HEK293 (cell line): ENCODE results near the gene SLC36A1.

Experiments used
- CTCF ChIA-PET: fragments of 350-600 bp; formaldehyde crosslinking; extraction: SDS; loops from one replicate; lab custom pipeline; 2021; ENCODE audit warnings: antibody characterized with exemption; lab: Yijun Ruan, JAX
- POLR2A ChIA-PET: fragments of 300-600 bp; formaldehyde crosslinking; extraction: SDS; loops from one replicate; lab custom pipeline; 2020; ENCODE audit warnings: antibody characterized with exemption, inconsistent platforms; lab: Yijun Ruan, JAX
- H3K27ac ChIP-seq: fragments of 200-500 bp; sonication (Bioruptor generic); 2 replicates; pipeline ENCODE4 v1.5.1; 2014; ENCODE audit warnings: low read depth, low read length, control low read depth, inconsistent platforms; ENCODE audit errors: extremely low read depth
- H3K36me3 ChIP-seq, 2 experiments: fragments of 200-500 bp in 1 of 2; sonication (Bioruptor generic) in 1 of 2; 1 replicate in 1 of 2; 2 replicates in 1 of 2; pipeline ENCODE4 v1.5.1; 2014 to 2017; ENCODE audit warnings: inconsistent platforms in 2 of 2, low read length in 2 of 2; ENCODE audit not compliant: control insufficient read depth in 2 of 2, insufficient read depth in 1 of 2
- H3K4me1 ChIP-seq: fragments of 200-500 bp; sonication (Bioruptor generic); 2 replicates; pipeline ENCODE4 v1.5.1; 2014; ENCODE audit warnings: mild to moderate bottlenecking, low read length, inconsistent platforms; ENCODE audit not compliant: control insufficient read depth, insufficient read depth
- H3K4me3 ChIP-seq: 2 replicates; pipeline ENCODE4 v1.5.1; 2011; ENCODE audit warnings: low read depth, mild to moderate bottlenecking, control low read depth, low read length, moderate library complexity
- H3K9me3 ChIP-seq: fragments of 200-500 bp; sonication (Bioruptor generic); 2 replicates; pipeline ENCODE4 v1.5.1; 2014; ENCODE audit warnings: low read depth, low read length, inconsistent platforms; ENCODE audit not compliant: control insufficient read depth, insufficient read depth
- CTCF ChIP-seq: fragments of 450-650 bp; formaldehyde crosslinking; IDR thresholded peaks from 2 replicates; pipeline ENCODE4 v1.5.1; 2016; ENCODE audit warnings: missing biosample characterization, missing genetic modification characterization
- KLF16 ChIP-seq: fragments of 450-650 bp; formaldehyde crosslinking; IDR thresholded peaks from 2 replicates; pipeline ENCODE4 v1.5.1; 2017; ENCODE audit warnings: missing biosample characterization, missing genetic modification characterization
- PRDM4 ChIP-seq: fragments of 450-650 bp; formaldehyde crosslinking; IDR thresholded peaks from 2 replicates; pipeline ENCODE4 v1.5.1; 2017; ENCODE audit warnings: missing biosample characterization, missing genetic modification characterization
- REST ChIP-seq: fragments of 450-650 bp; formaldehyde crosslinking; IDR thresholded peaks from 2 replicates; pipeline ENCODE4 v1.5.1; 2016; ENCODE audit warnings: missing biosample characterization, missing genetic modification characterization
- TCF7L2 ChIP-seq: IDR thresholded peaks from 2 replicates; pipeline ENCODE4 v1.6.1; 2011; ENCODE audit warnings: low read depth, mild to moderate bottlenecking, inconsistent platforms, low read length, moderate library complexity, borderline replicate concordance
- ZNF114 ChIP-seq: fragments of 450-650 bp; formaldehyde crosslinking; IDR thresholded peaks from 2 replicates; pipeline ENCODE4 v1.5.0; 2017; ENCODE audit warnings: missing biosample characterization, missing genetic modification characterization
- ZNF155 ChIP-seq: fragments of 450-650 bp; formaldehyde crosslinking; IDR thresholded peaks from 2 replicates; pipeline ENCODE4 v1.5.1; 2016; ENCODE audit warnings: missing biosample characterization, missing genetic modification characterization
- ZNF18 ChIP-seq: fragments of 450-650 bp; formaldehyde crosslinking; IDR thresholded peaks from 2 replicates; pipeline ENCODE4 v1.5.1; 2016; ENCODE audit warnings: missing biosample characterization, missing genetic modification characterization
- ZNF211 ChIP-seq: fragments of 450-650 bp; formaldehyde crosslinking; IDR thresholded peaks from 2 replicates; pipeline ENCODE4 v1.5.1; 2016; ENCODE audit warnings: low read depth, missing biosample characterization, missing genetic modification characterization
- ZNF324 ChIP-seq: fragments of 450-650 bp; formaldehyde crosslinking; IDR thresholded peaks from 2 replicates; pipeline ENCODE4 v1.5.1; 2016; ENCODE audit warnings: missing biosample characterization, missing genetic modification characterization
- ZNF362 ChIP-seq: fragments of 450-650 bp; formaldehyde crosslinking; IDR thresholded peaks from 2 replicates; pipeline ENCODE4 v1.5.1; 2016; ENCODE audit warnings: missing biosample characterization, missing genetic modification characterization
- ZNF449 ChIP-seq: fragments of 450-650 bp; formaldehyde crosslinking; IDR thresholded peaks from 2 replicates; pipeline ENCODE4 v1.5.1; 2017; ENCODE audit warnings: missing biosample characterization, mild to moderate bottlenecking, missing genetic modification characterization, moderate library complexity
- ZNF561 ChIP-seq: fragments of 450-650 bp; IDR thresholded peaks from 2 replicates; pipeline ENCODE4 v1.5.1; 2018; ENCODE audit warnings: missing biosample characterization, missing genetic modification characterization, borderline replicate concordance
- ZNF660 ChIP-seq: fragments of 450-650 bp; IDR thresholded peaks from 2 replicates; pipeline ENCODE4 v1.5.1; 2018; ENCODE audit warnings: missing biosample characterization, mild to moderate bottlenecking, missing genetic modification characterization

The SLC36A1 gene

GRCh38 chr5:151523335-151523734 lies 75.9 kb downstream of the SLC36A1 start (continued):
- TF ChIP-seq REST (tag by site-specific recombination) = no peak
- TF ChIP-seq TCF7L2 = no peak
- no peak for TF ChIP-seq PRDM4 (tag by site-specific recombination)
- peak; percentile 57; the same call in 1 of the 2 replicates for TF ChIP-seq CTCF (tag by site-specific recombination)
- TF ChIP-seq ZNF561 = no peak
- no peak for TF ChIP-seq ZNF449 (tag by site-specific recombination)
- no peak for TF ChIP-seq ZNF114 (tag by site-specific recombination)
- TF ChIP-seq ZNF362 (tag by site-specific recombination) = no peak

- no peak overlapping the region for H3K4me3 ChIP-seq
- ChIA-PET CTCF (no interaction called here), POLR2A (no interaction called here)
- no peaks in the 10 kb centered on the region for H3K4me1 ChIP-seq
- H3K9me3 ChIP-seq = no peaks in the 10 kb centered on the region
- H3K36me3 ChIP-seq = no peaks in the 10 kb centered on the region
- no peak overlapping the region for H3K27ac ChIP-seq
- TF ChIP-seq ZNF211 (tag by site-specific recombination) (no peak), ZNF324 (tag by site-specific recombination) (no peak), ZNF18 (tag by site-specific recombination) (no peak), ZNF660 (tag by site-specific recombination) (no peak), ZNF155 (no peak), ZNF114 (tag by site-specific recombination) (no peak), KLF16 (no peak)
These were observed 80.8 kb downstream of the SLC36A1 start for GRCh38 chr5:151528153-151528552.
